H1 (cell line): Measurements from ENCODE around the gene LILRB4. TPM values are rescaled to one million over a fixed set of nuclear protein-coding genes. Genes with fewer than 3 reads are reported as not detected.
"Not testable (repeated sequence)": the region's sequence is repeated elsewhere in the genome, so short reads cannot be mapped to it uniquely, and the experiment has no call there.

Experiments
- CTCF ChIA-PET: fragments of 300-600 bp; sonication (Branson Sonifier 250); formaldehyde crosslinking; loops from one replicate; lab custom pipeline; 2021; ENCODE audit not compliant: partially characterized antibody; lab: Charles Lee
- POLR2A ChIA-PET: fragments of 300-600 bp; sonication (Branson Sonifier 250); formaldehyde crosslinking; loops from one replicate; lab custom pipeline; 2021; ENCODE audit warnings: inconsistent platforms; ENCODE audit not compliant: partially characterized antibody; lab: Charles Lee
- DNase-seq, 2 experiments: peaks; one replicate each; pipeline versions ENCODE4 v3.0.0 to v3.0.0-alpha.2; 2010 to 2022; ENCODE audit warnings: low spot score in 2 of 2, low read depth in 1 of 2, mixed read lengths in 1 of 2
- FAIRE-seq: peaks from 2 replicates; lab custom pipeline; 2011; peaks lifted over from hg19 to GRCh38; lab: Jason Lieb, UNC
- H2AFZ ChIP-seq: 2 replicates; pipeline ENCODE4 v1.8.1; 2012; ENCODE audit warnings: low read length, inconsistent platforms
- H2AK5ac ChIP-seq: 2 replicates; pipeline ENCODE4 v1.6.1; 2013; ENCODE audit warnings: low read depth, low read length
- H2BK120ac ChIP-seq: replicated peaks from 2 replicates; pipeline ENCODE3; 2013; ENCODE audit warnings: low read depth, low read length, inconsistent platforms
- H2BK12ac ChIP-seq: 2 replicates; pipeline ENCODE4 v1.6.1; 2013; ENCODE audit warnings: low read depth, low read length
- H2BK15ac ChIP-seq: 2 replicates; pipeline ENCODE4 v1.6.1; 2013; ENCODE audit warnings: low read length
- H2BK20ac ChIP-seq: 2 replicates; pipeline ENCODE4 v1.6.1; 2013; ENCODE audit warnings: low read length
- H2BK5ac ChIP-seq: 2 replicates; pipeline ENCODE4 v1.6.1; 2013; ENCODE audit warnings: low read depth, low read length
- H3K14ac ChIP-seq: 2 replicates; pipeline ENCODE4 v1.6.1; 2013; ENCODE audit warnings: inconsistent platforms; ENCODE audit not compliant: insufficient read length
- H3K18ac ChIP-seq: 2 replicates; pipeline ENCODE4 v1.6.1; 2013; ENCODE audit warnings: low read length; ENCODE audit errors: extremely low read depth
- H3K23ac ChIP-seq: 2 replicates; pipeline ENCODE4 v1.6.1; 2013; ENCODE audit warnings: inconsistent platforms; ENCODE audit not compliant: insufficient read length
- H3K23me2 ChIP-seq: 2 replicates; pipeline ENCODE4 v1.6.1; 2013; ENCODE audit warnings: low read depth, low read length
- H3K27ac ChIP-seq: 2 replicates; pipeline ENCODE4 v1.6.1; 2011; ENCODE audit warnings: low read depth, low read length, inconsistent platforms
- H3K27me3 ChIP-seq, 4 experiments: replicated peaks in 1 of 4; 1 replicate in 1 of 4; 2 replicates in 3 of 4; pipeline versions ENCODE4 v1.6.1 to v1.8.1; 2011 to 2013; ENCODE audit warnings: low read length in 3 of 4, mild to moderate bottlenecking in 3 of 4, inconsistent platforms in 2 of 4, mixed read lengths in 2 of 4, moderate library complexity in 1 of 4; ENCODE audit not compliant: control insufficient read depth in 3 of 4, insufficient read depth in 3 of 4; ENCODE audit errors: extremely low read depth in 1 of 4
- H3K36me3 ChIP-seq, 4 experiments: 2 replicates each; pipeline versions ENCODE4 v1.6.1 to v1.8.1; 2011 to 2013; ENCODE audit warnings: mild to moderate bottlenecking in 4 of 4, low read length in 3 of 4, moderate library complexity in 2 of 4, control low read depth in 1 of 4, inconsistent platforms in 1 of 4; ENCODE audit not compliant: insufficient read depth in 4 of 4, control insufficient read depth in 2 of 4
- H3K4ac ChIP-seq: replicated peaks from 2 replicates; pipeline ENCODE3; 2013; ENCODE audit warnings: low read length, low read depth, mixed read lengths, inconsistent platforms; ENCODE audit not compliant: insufficient read length
- H3K4me1 ChIP-seq, 4 experiments: replicated peaks in 1 of 4; 1 replicate in 1 of 4; 2 replicates in 3 of 4; pipeline versions ENCODE4 v1.6.1 to v1.8.1; 2011 to 2013; ENCODE audit warnings: low read length in 3 of 4, inconsistent platforms in 2 of 4, mixed read lengths in 1 of 4; ENCODE audit not compliant: insufficient read depth in 4 of 4, control insufficient read depth in 3 of 4
- H3K4me2 ChIP-seq, 2 experiments: 2 replicates each; pipeline versions ENCODE4 v1.6.1 to v1.8.1; 2011 to 2013; ENCODE audit warnings: low read depth in 2 of 2, low read length in 2 of 2, control low read depth in 1 of 2, inconsistent platforms in 1 of 2, mild to moderate bottlenecking in 1 of 2; ENCODE audit not compliant: insufficient read depth in 1 of 2
- H3K4me3 ChIP-seq, 4 experiments: fragments of 200-600, 300-600 bp in 1 of 4; sonication (generic), shearing (Covaris generic), sonication (Bioruptor Twin) in 1 of 4; 2 replicates each; pipeline versions ENCODE4 v1.5.1 to v1.8.1; 2011 to 2016; ENCODE audit warnings: low read length in 4 of 4, low read depth in 3 of 4, control low read depth in 2 of 4, inconsistent platforms in 2 of 4, mild to moderate bottlenecking in 2 of 4, mixed read lengths in 1 of 4, moderate library complexity in 1 of 4; ENCODE audit not compliant: insufficient read depth in 2 of 4; ENCODE audit errors: extremely low read depth in 1 of 4
- H3K56ac ChIP-seq: replicated peaks from 2 replicates; pipeline ENCODE3; 2013; ENCODE audit warnings: low read depth, mild to moderate bottlenecking, mixed read lengths, low read length, inconsistent platforms; ENCODE audit not compliant: insufficient read length
- H3K79me1 ChIP-seq: 2 replicates; pipeline ENCODE4 v1.6.1; 2013; ENCODE audit warnings: low read depth, low read length, control low read depth
- H3K79me2 ChIP-seq, 2 experiments: 2 replicates each; pipeline versions ENCODE4 v1.6.1 to v1.8.1; 2012 to 2013; ENCODE audit warnings: low read length in 2 of 2, mild to moderate bottlenecking in 2 of 2, inconsistent platforms in 1 of 2; ENCODE audit not compliant: insufficient read depth in 2 of 2, control insufficient read depth in 1 of 2
- H3K9ac ChIP-seq, 4 experiments: replicated peaks in 1 of 4; 1 replicate in 1 of 4; 2 replicates in 3 of 4; pipeline versions ENCODE4 v1.6.1 to v1.8.1; 2011 to 2013; ENCODE audit warnings: low read depth in 3 of 4, low read length in 3 of 4, control low read depth in 2 of 4, mild to moderate bottlenecking in 2 of 4, moderate library complexity in 2 of 4, inconsistent platforms in 1 of 4; ENCODE audit errors: extremely low read depth in 1 of 4
- H3K9me3 ChIP-seq, 2 experiments: 2 replicates each; pipeline versions ENCODE4 v1.6.1 to v1.8.1; 2012 to 2013; ENCODE audit warnings: mild to moderate bottlenecking in 2 of 2, moderate library complexity in 2 of 2, control low read depth in 1 of 2, inconsistent platforms in 1 of 2, low read depth in 1 of 2, low read length in 1 of 2, mixed read lengths in 1 of 2; ENCODE audit not compliant: insufficient read depth in 2 of 2
- H4K20me1 ChIP-seq, 2 experiments: replicated peaks in 1 of 2; 2 replicates each; pipeline versions ENCODE3 to v1.8.1; 2011 to 2013; ENCODE audit warnings: inconsistent platforms in 2 of 2, low read length in 2 of 2, mild to moderate bottlenecking in 1 of 2; ENCODE audit not compliant: insufficient read depth in 2 of 2, control insufficient read depth in 1 of 2
- H4K5ac ChIP-seq: 2 replicates; pipeline ENCODE4 v1.6.1; 2013; ENCODE audit warnings: low read length, low read depth, mixed read lengths, inconsistent platforms; ENCODE audit not compliant: insufficient read length
- H4K8ac ChIP-seq: 2 replicates; pipeline ENCODE4 v1.8.0; 2013; ENCODE audit warnings: mild to moderate bottlenecking, moderate library complexity, low read length, inconsistent platforms; ENCODE audit not compliant: insufficient read depth; ENCODE audit errors: extremely low read depth
- H4K91ac ChIP-seq: replicated peaks from 2 replicates; pipeline ENCODE3; 2013; ENCODE audit warnings: low read length, mixed read lengths, inconsistent platforms; ENCODE audit not compliant: insufficient read length
- WGBS, 2 experiments: shearing (Covaris generic) in 1 of 2; methylation state at CpG; one replicate each; pipeline versions ENCODE4 v1.1.6 to v1.1.7; 2013 to 2015; ENCODE audit warnings: low lambda C conversion rate in 2 of 2, mixed read lengths in 2 of 2, inconsistent platforms in 1 of 2, low coverage in 1 of 2, missing lambda C conversion rate in 1 of 2; ENCODE audit not compliant: insufficient replicate concordance in 2 of 2, insufficient coverage in 1 of 2, insufficient read length in 1 of 2; ENCODE audit errors: extremely low coverage in 1 of 2, missing lambda C conversion rate in 1 of 2; 5-methylcytosine and 5-hydroxymethylcytosine counted together
- polyA plus RNA-seq, 7 experiments: library from polyadenylated mRNA; depleted of rRNA in 3 of 7; stranded (reverse) in 5 of 7; unstranded in 2 of 7; fragments of >200 nt in 5 of 7; fragments of 200-250 nt in 2 of 7; gene quantifications; 1 replicate in 5 of 7; 2 replicates in 1 of 7; 4 replicates in 1 of 7; pipeline versions ENCODE4 v1.2.1 to v1.2.3, GENCODE V29; 2011 to 2013; ENCODE audit warnings: missing spikeins in 2 of 7, mixed read lengths in 2 of 7
- total RNA-seq: library from RNA; stranded (reverse); fragmentation: NEBNext Ultra II Directional; extraction: Animal tissue kit (Norgen Biotek cat#: 25700); gene quantifications from 2 replicates; pipeline ENCODE4 v1.2.1, GENCODE V29; 2021

LILRB4 gene
- total and polyA plus RNA-seq, 2 of the 8 experiments (the other 6 are each of a cell fraction or from before 2014, with no cell fraction given) = not detected

DNA sequence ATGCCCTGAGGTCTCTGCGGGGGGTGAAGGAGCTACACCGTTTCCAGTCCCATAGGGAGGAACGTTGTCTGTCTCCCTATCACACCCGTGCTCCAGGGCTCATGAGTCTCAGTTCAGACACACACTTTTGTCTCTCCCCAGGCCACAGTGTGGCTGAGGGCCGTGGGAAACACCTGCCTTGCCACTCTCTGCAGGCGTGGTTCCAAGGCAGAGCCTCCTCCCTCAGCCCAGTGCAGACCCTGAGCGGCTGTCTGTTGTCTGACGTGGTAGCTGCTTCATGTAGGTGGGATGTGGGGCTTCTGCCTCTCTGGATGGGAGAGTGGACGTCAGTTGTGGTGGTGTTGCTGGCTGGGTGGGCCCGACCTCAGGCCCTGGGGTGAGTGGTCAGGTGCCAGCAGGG lies 38.6 kb upstream of the LILRB4 start:
- H3K79me2 ChIP-seq, POLR2A ChIA-PET: not testable (repeated sequence)

More for the DNA sequence above, 38.6 kb upstream of the LILRB4 start:
- H3K79me1 ChIP-seq, H3K14ac ChIP-seq, H2BK5ac ChIP-seq, H3K23me2 ChIP-seq, H4K5ac ChIP-seq, H2AFZ ChIP-seq, H2BK120ac ChIP-seq, H3K18ac ChIP-seq, H3K4me3 ChIP-seq, H2BK12ac ChIP-seq, CTCF ChIA-PET, H3K23ac ChIP-seq, H4K8ac ChIP-seq, H3K4me1 ChIP-seq, H4K91ac ChIP-seq, H3K4me2 ChIP-seq, H3K27me3 ChIP-seq, H3K9ac ChIP-seq, FAIRE-seq, H2BK15ac ChIP-seq, H3K56ac ChIP-seq, DNase-seq, H4K20me1 ChIP-seq, H2AK5ac ChIP-seq, H3K4ac ChIP-seq, H2BK20ac ChIP-seq, H3K36me3 ChIP-seq, H3K27ac ChIP-seq: not testable (repeated sequence)
- H3K9me3 ChIP-seq = peaks cover 48 to 63% of the 10 kb centered on the region in 2 experiments
- WGBS, 2 experiments = 86% methylated on average over 9 of the region's 10 CpGs; no CpG with 5 or more reads in 1 of the 2 experiments
